GM12801 (cell line): Measurements from ENCODE around the gene TRPV5.

Experiments used
- CTCF ChIP-seq: IDR thresholded peaks from one replicate; pipeline ENCODE4 v1.5.1; 2011; ENCODE audit warnings: control low read depth; ENCODE audit not compliant: insufficient read length; ENCODE audit errors: extremely low read depth

TRPV5 gene

GRCh38 chr7:142933624-142934023 is at the start of gene TRPV5:
TSS of gene TRPV5 (minus strand) at chr7:142933746. CDS start at chr7:142933459, 287 bp downstream.
- no peak for TF ChIP-seq CTCF

- no peak for TF ChIP-seq CTCF
These were observed 41.1 kb upstream of the TRPV5 start for GRCh38 chr7:142974626-142975025.

DNA sequence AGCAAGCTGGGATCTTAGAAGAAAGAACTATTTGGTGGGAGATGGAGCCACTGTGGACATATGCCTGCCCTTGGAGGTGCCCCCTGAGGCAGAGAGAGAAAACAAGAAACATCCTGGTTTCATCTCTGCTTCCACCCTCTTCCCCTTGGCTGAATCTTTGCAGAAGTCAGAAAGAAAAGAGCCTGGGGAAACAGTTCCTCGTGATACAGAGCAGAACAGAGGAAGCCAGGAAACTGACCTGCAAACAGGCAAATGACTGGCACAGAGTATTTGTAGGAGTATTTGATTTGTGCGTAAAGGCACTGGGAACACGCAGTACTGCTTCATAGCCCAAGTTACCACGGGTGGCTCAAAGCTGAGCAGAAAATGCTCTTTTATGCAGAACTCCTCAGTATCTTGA is 35.6 kb upstream of the TRPV5 start:
- no peak for TF ChIP-seq CTCF

- no peak for TF ChIP-seq CTCF
These were observed 34.7 kb upstream of the TRPV5 start for GRCh38 chr7:142968229-142968628.

DNA sequence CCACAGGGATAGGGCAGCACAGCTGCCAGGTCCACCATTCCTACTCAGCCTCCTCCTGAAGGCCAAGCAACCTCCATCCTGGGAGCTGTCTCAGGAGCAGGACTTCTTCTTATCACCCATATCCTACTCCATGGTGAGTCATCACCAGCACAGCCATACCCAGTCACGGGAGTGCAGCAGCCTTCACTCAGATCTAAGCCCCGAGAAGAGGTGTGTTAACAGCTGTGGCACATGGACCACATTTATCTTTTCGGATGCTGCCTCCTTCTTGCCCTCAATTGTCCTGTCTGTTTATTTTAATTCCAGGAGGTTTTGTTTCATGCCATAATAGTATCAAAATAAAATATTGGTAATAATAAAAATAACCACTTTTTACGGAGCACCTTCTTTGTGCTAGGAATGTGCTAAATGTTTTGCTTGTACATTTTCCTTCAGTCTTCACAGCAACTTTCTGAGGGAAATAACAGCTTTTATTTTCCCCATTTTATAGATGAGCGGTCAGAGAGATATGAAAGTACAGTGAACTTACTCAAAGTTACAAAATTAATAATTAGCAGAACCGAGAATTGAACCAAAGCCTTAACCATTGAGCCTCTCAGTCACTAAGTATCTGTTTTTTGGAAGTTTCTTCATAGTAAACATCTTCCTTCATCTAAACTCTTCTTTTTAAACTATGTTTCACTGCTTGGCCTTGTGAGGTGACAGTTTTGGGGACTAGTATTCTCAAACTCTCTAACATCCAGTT is 31.1 kb upstream of the TRPV5 start:
- no peak for TF ChIP-seq CTCF

- TF ChIP-seq CTCF, result no peak
These were observed 30.4 kb upstream of the TRPV5 start for GRCh38 chr7:142963993-142964392.

DNA sequence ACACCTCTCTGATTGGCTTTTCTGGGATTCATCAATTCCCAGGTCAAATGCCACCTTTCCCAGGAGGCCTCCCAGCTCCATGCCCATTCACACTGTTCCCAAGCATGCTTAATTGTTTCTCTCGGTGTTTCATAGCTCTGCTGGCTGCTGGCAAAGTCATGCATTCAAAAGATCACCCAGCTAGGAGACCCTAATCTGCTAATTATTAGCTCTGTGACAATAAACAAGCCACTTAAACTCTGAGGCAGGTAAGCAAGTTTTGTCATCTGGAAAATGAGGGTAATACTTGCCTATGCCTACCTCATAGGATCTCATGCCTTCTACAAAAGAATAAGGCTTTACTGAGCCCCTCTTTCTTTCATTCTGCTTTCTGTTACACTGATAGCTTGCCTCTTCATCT is 29.4 kb upstream of the TRPV5 start:
- no peak for TF ChIP-seq CTCF
